GM19324 (cell line): Measurements from ENCODE around the gene CTDSPL.

Source experiments
- ATAC-seq: cut with Tn5 transposase; IDR thresholded peaks from one replicate; pipeline ENCODE4 v1.9.1; 2021; ENCODE audit warnings: mild to moderate bottlenecking, moderate library complexity; ENCODE audit not compliant: unreplicated experiment, low FRiP score

CTDSPL gene

GRCh38 chr3:37938011-37938410 is 76.3 kb downstream of the CTDSPL start:
- ATAC-seq = no peak

GRCh38 chr3:37940242-37940908 is 78.7 kb downstream of the CTDSPL start:
- no peak for ATAC-seq

- ATAC-seq = no peak
These were observed 80.2 kb downstream of the CTDSPL start for GRCh38 chr3:37941608-37942508.

- no peak for ATAC-seq
These were observed 81.0 kb downstream of the CTDSPL start for GRCh38 chr3:37942646-37943045.

GRCh38 chr3:37943126-37943525 is 81.4 kb downstream of the CTDSPL start:
- ATAC-seq = no peak

GRCh38 chr3:37943631-37944314 is 82.1 kb downstream of the CTDSPL start:
- ATAC-seq = no peak

GRCh38 chr3:37944391-37944842 is 82.7 kb downstream of the CTDSPL start:
- no peak for ATAC-seq

- ATAC-seq = no peak
These were observed 83.6 kb downstream of the CTDSPL start for GRCh38 chr3:37945156-37945806.

- ATAC-seq = no peak
These were observed 84.3 kb downstream of the CTDSPL start for GRCh38 chr3:37945807-37946530.

GRCh38 chr3:37946531-37946889 is 84.8 kb downstream of the CTDSPL start:
- ATAC-seq = no peak

- no peak for ATAC-seq
These were observed 88.2 kb downstream of the CTDSPL start for GRCh38 chr3:37949866-37950265.

GRCh38 chr3:37952564-37952963 is 90.9 kb downstream of the CTDSPL start:
- ATAC-seq = no peak

GRCh38 chr3:37953226-37953625 is 91.5 kb downstream of the CTDSPL start:
- no peak for ATAC-seq

- no peak for ATAC-seq
These were observed 92.2 kb downstream of the CTDSPL start for GRCh38 chr3:37953707-37954394.

GRCh38 chr3:37954881-37955280 is 93.2 kb downstream of the CTDSPL start:
- ATAC-seq = no peak

GRCh38 chr3:37955918-37956707 is 94.4 kb downstream of the CTDSPL start:
- ATAC-seq = no peak

GRCh38 chr3:37956723-37957538 is 95.3 kb downstream of the CTDSPL start:
- ATAC-seq = no peak

- no peak for ATAC-seq
These were observed 95.9 kb downstream of the CTDSPL start for GRCh38 chr3:37957539-37957936.
